A549 (cell line): ENCODE data around the gene COL17A1.

Experiments
- CEBPB ChIP-seq, 2 experiments: fragments of >200 bp in 1 of 2; sonication (Bioruptor Twin) in 1 of 2; formaldehyde crosslinking in 1 of 2; IDR thresholded peaks; 2 replicates each; pipeline ENCODE4 v1.6.1; 2012 to 2016
- CHD2 ChIP-seq: fragments of 150-350 bp; IDR thresholded peaks from 2 replicates; pipeline ENCODE4 v1.6.1; 2014; ENCODE audit warnings: low read length; ENCODE audit not compliant: partially characterized antibody
- MYC ChIP-seq: IDR thresholded peaks from 2 replicates; pipeline ENCODE4 v1.6.1; 2012; ENCODE audit warnings: mild to moderate bottlenecking, inconsistent platforms, low read length, improper control_type of control experiment, borderline replicate concordance
- NR3C1 ChIP-seq: fragments of >200 bp; sonication (Bioruptor Twin); formaldehyde crosslinking; IDR thresholded peaks from 3 replicates; pipeline ENCODE4 v1.6.1; 2017
- POLR2A ChIP-seq: IDR thresholded peaks from 2 replicates; pipeline ENCODE4 v1.6.1; 2012; ENCODE audit warnings: mild to moderate bottlenecking, low read length
- RCOR1 ChIP-seq: fragments of 150-350 bp; IDR thresholded peaks from 2 replicates; pipeline ENCODE4 v1.6.1; 2014; ENCODE audit warnings: antibody characterized with exemption, low read length, low read depth
- RFX5 ChIP-seq: fragments of 450-650 bp; IDR thresholded peaks from 2 replicates; pipeline ENCODE4 v1.7.1; 2014; ENCODE audit warnings: antibody characterized with exemption, mild to moderate bottlenecking, moderate library complexity
- TF ChIP-seq, protein P1 (sequence below): fragments of >200 bp; sonication (Bioruptor Twin); formaldehyde crosslinking; IDR thresholded peaks from 3 replicates; pipeline ENCODE4 v1.5.1; 2016
- TF ChIP-seq, protein P2 (sequence below): fragments of 150-350 bp; IDR thresholded peaks from 2 replicates; pipeline ENCODE4 v1.6.1; 2014; ENCODE audit warnings: low read depth, mild to moderate bottlenecking, low read length

DNA sequence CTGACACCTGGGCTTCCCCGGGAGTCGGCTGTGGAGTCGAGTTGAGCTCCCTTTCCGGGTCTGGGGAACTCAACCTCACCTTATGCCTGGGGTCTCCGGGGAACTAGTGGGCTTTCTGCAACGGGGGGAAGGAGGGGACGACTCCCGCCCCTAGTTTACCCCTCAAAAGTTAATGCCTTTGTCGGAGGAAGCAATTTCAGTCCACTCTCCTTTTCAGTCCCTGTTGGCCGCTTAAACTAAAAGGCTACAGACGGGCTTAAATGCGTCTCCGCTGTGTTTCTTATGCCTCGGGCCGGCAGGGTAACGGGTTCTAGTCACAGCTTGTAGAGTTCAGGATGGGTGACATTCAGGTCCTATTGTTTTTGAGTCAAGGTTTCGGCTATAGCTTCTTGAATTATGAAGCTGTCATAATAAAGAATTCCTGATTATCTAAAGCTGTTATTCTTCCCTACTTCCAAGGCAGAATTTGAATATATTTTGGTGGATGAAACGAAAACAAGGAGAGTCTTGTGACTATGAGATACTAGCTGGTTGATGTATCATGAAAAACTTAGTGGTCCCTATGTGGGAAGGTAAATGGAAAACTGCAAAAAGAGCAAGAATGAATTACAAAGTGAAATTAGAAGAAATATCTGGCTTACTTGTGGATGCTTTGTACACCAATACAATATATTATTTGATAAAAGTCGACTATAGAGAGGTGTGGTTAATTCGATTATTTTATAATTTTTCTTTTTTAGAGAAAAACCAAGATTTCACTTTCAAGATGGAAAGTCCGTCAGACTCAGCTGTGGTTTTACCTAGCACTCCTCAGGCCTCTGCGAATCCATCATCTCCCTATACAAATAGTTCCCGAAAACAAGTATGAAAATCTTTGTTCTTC, 36.8 kb upstream of the COL17A1 start:
- TF ChIP-seq, protein P1, sequence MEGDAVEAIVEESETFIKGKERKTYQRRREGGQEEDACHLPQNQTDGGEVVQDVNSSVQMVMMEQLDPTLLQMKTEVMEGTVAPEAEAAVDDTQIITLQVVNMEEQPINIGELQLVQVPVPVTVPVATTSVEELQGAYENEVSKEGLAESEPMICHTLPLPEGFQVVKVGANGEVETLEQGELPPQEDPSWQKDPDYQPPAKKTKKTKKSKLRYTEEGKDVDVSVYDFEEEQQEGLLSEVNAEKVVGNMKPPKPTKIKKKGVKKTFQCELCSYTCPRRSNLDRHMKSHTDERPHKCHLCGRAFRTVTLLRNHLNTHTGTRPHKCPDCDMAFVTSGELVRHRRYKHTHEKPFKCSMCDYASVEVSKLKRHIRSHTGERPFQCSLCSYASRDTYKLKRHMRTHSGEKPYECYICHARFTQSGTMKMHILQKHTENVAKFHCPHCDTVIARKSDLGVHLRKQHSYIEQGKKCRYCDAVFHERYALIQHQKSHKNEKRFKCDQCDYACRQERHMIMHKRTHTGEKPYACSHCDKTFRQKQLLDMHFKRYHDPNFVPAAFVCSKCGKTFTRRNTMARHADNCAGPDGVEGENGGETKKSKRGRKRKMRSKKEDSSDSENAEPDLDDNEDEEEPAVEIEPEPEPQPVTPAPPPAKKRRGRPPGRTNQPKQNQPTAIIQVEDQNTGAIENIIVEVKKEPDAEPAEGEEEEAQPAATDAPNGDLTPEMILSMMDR = no peak
- TF ChIP-seq NR3C1 = no peak
- no peak for TF ChIP-seq CEBPB (IDR thresholded peaks at IDR 0.05)
- TF ChIP-seq, protein P2, sequence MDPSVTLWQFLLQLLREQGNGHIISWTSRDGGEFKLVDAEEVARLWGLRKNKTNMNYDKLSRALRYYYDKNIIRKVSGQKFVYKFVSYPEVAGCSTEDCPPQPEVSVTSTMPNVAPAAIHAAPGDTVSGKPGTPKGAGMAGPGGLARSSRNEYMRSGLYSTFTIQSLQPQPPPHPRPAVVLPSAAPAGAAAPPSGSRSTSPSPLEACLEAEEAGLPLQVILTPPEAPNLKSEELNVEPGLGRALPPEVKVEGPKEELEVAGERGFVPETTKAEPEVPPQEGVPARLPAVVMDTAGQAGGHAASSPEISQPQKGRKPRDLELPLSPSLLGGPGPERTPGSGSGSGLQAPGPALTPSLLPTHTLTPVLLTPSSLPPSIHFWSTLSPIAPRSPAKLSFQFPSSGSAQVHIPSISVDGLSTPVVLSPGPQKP = no peak
- no peak for TF ChIP-seq POLR2A
- no peak for TF ChIP-seq CHD2
- no peak for TF ChIP-seq RFX5
- TF ChIP-seq RCOR1 = no peak
- TF ChIP-seq MYC = no peak
